Renal cortical epithelial cell (primary cell): Measurements from ENCODE around the gene SLC44A5. TPM values are rescaled to one million over a fixed set of nuclear protein-coding genes. Genes with fewer than 3 reads are reported as not detected.
A peak's percentile ranks its signal among the peaks of the same experiment; 100 is the strongest.
"Not testable (repeated sequence)": the region's sequence is repeated elsewhere in the genome, so short reads cannot be mapped to it uniquely, and the experiment has no call there.

ENCODE experiments used
- DNase-seq: peaks from one replicate; pipeline ENCODE4 v3.0.0-alpha.2; 2011; ENCODE audit warnings: low read depth
- total RNA-seq: library from RNA; depleted of rRNA; stranded (reverse); fragments of >200 nt; gene quantifications from 2 replicates; pipeline ENCODE4 v1.2.3, GENCODE V29; 2014

The SLC44A5 gene
- total RNA-seq, 1 donor from 2014 or later = 8.5 TPM

DNA sequence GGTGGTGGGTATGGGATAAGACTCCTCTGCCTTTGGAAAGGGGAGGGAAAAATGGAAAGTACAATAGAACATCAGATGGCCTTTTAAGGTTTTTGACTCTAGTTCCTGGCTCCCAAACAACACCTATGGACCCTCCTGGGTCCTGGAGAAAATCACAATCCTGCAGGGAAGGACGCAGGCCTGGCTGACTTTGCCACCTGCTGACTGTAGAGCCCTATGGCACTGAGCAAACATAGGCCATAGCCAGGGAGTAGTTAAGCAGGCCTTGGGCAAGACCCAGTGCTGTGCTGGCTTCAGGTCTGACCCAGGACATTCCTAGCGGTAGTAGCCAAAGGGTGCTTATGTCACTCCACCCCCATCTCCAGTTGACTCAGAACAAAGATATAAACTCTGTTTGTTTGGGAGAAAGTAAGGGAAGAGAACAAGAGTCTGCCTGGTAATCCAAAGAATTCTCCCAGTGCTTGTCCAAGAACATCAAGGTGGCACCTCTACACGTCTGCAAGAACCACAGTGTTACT is 149.0 kb downstream of the SLC44A5 start:
- DNase-seq = no peak

GRCh38 chr1:75449998-75450397 is 160.9 kb downstream of the SLC44A5 start:
- DNase-seq = no peak

GRCh38 chr1:75444220-75444619 is 166.7 kb downstream of the SLC44A5 start:
- DNase-seq = no peak

DNA sequence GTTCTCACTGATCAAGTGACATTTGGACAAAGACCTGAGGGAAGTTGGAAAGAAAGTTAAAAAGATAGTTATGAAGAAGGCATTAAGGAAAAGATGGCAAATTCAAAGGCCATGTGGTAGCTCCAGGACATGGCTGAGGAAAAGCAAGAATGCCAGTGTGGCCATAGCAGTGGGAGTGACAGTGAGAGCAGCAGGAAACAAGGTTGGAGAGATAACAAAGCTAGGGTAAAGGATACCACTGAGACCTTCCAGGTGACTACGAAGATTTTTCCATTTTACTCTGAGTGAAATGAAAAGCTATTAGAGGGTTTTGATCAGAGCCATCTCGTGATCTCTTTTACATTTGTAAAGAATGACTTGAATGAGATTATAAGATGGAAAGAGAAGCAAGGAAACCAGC is 170.6 kb downstream of the SLC44A5 start:
- no peak for DNase-seq

DNA sequence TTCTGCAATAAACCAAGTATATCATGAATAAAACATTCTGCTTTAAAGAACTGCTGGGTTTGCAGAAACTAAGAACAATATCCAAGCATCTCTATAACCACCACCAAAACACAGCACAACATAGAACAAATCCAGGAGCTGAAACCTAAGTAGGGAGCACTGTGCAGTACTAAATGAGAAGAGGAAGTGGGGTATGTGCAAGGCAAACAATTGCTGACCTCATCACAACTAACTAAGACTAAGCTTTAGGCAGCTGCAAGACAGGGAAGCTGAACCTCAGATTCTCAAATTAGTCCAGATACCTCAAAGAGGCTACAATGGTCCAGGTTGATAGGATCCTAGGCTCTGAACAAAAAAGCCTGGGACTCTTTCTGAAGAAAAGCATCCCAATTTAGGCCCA is 172.6 kb downstream of the SLC44A5 start:
- DNase-seq = no peak

GRCh38 chr1:75431843-75432242 is 179.1 kb downstream of the SLC44A5 start:
- DNase-seq = no peak

DNA sequence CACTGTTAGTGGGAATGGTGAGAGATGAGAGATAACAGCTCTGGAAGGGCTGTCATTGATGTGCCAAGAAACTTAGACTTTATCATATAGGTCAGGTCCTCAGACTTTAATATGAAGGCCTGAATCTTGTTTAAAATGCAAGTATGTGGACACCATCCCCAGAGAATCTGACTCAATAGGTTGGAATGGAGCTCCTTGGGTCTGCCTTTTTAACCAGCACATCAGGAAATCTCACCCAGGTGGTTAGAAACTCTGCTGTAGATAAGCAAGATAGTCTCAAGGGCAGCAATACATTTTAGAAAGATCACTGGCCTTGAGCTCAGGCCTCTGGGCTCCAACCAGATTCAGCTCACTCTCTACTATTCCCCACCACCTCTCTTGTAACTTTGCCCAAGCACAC is 180.4 kb downstream of the SLC44A5 start:
- DNase-seq = peak; percentile 2

GRCh38 chr1:75426688-75427087 is 184.2 kb downstream of the SLC44A5 start:
- DNase-seq = no peak

DNA sequence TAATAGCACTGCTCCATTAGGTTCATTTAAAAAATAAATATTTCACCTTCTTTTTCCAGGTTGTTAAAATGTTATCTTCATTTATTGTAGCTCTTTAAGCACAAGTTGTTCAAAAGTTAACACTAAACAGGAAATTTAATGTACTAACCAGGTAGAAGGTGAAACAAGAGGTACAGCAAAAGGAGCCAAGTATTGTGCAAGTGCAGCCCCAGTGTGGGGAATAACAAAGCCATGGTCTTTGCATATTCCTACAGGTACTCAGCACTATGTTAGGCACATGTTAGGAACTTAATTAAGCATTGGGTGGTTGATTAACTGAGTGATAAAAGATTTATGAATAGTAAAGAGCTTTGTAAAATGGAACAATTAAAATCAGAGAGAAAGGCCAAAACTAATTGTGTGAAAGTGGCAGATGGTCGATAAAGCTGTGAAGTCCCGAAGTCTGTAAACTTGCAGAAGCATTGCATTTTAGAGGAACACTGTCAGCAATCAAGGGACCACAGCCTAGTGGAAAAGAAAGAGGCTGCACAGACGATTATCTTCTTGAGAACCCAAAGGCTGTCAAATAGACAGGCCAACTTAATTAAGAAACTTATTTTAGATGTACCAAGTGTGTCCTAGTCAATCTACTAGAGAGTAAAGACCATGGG is 185.8 kb downstream of the SLC44A5 start:
- DNase-seq = no peak

DNA sequence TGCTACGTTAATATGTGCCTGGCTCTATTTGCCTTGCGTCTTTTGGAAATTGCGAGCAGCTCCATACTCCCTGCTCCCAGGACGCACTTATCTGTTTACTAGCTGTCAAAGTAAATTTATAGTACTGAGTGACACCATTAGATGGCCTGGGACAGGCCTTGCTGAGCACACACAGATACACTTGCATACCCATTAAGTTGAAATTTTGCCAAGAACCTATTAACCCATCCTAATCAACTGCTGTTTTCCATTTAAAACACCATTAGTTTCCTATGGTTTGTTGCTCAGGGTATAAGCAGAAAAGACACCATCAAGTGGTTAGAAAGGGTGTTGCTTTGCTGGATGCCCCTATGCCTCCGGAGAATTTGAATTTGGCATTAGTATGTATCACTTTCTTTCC is 187.3 kb downstream of the SLC44A5 start:
- DNase-seq = no peak

DNA sequence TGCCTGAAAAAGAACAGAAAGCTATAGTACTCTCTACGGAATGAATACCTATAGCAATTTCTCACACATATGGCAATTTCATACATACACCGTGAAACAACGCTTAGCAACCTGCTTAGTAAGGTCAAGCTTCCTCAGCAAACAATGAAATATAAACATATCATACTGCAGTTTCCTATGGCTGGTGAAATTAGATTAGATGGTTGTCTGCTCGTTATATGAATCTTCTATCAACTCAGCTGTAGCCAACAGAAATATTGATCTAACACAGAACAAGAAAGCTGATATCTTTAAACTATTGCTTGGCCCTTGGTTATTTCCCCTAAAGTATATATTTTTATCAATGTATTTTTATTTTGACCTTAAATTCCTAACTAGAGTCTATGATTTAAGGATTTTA is 187.8 kb downstream of the SLC44A5 start:
- no peak for DNase-seq

GRCh38 chr1:75421371-75421770 is 189.5 kb downstream of the SLC44A5 start:
- no peak for DNase-seq

- DNase-seq = no peak
These were observed 195.7 kb downstream of the SLC44A5 start for GRCh38 chr1:75415187-75415586.

GRCh38 chr1:75412616-75413015 is 198.3 kb downstream of the SLC44A5 start:
- peak; percentile 6 for DNase-seq

- not testable (repeated sequence) for DNase-seq
These were observed 206.2 kb downstream of the SLC44A5 start for GRCh38 chr1:75404681-75405080.

DNA sequence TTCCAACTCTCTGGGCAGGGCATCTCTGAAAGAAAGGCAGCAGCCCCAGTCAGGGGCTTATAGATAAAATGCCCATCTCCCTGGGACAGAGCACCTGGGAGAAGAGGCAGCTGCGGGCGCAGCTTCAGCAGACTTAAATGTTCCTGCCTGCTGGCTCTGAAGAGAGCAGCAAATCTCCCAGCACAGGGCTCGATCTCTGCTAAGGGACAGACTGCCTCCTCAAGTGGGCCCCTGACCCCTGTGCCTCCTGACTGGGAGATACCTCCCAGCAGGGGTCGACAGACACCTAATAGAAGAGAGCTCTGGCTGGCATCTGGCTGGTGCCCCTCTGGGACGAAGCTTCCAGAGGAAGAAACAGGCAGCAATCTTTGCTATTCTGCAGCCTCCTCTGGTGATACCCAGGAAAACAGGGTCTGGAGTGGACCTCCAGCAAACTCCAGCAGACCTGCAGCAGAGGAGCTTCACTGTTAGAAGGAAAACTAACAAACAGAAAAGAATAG is 207.7 kb downstream of the SLC44A5 start:
- DNase-seq = not testable (repeated sequence)

- DNase-seq = no peak
These were observed 210.2 kb downstream of the SLC44A5 start for GRCh38 chr1:75400716-75401115.

DNA sequence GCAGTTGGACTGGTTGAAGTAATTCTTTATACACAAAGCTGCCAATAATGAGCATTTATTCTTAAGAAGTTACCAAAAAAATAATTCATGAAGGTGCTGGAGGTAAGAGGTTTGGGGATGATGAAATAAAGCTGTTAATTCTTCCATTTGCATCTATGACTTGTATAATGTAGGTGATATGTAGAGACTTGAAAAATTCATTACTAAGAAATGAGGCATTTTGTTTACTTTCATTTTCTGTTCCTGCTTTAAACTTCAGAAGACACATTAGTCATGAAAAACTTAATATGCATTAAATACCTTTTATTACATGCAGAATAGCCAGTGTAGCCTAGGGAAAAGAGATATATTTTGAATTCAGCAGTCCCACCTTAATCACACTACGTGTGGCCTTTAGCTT is 214.2 kb downstream of the SLC44A5 start:
- peak; percentile 15 for DNase-seq

DNA sequence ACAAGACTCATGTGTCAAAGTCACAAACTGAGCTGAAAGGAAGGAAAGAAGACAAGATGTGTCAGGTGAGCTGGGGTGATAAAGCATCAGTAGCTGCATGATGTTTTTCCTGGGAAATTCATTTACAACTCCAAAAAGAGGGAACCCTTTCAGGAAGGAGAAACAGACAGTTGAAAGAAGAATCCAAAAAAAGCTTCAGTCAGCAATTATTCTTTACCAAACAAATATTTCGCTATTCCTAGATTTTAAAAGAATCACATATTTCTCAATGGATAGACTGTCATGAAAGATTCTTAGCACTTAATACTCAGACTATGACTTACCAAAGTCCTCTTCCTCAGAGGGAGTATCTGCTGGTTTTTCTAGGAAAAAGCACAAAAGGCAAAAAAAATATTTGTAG is 214.7 kb downstream of the SLC44A5 start:
- no peak for DNase-seq

- no peak for DNase-seq
These were observed 216.4 kb downstream of the SLC44A5 start for GRCh38 chr1:75394386-75395139.

- DNase-seq = peak; percentile 64
These were observed 218.6 kb downstream of the SLC44A5 start for GRCh38 chr1:75392278-75392677.

GRCh38 chr1:75375476-75376447 is 235.2 kb downstream of the SLC44A5 start:
- not testable (repeated sequence) for DNase-seq
